Hematopoietic multipotent progenitor cell treated with erythropoietin and hydrocortisone succinate and interleukin-3 and kit ligand, for 4 days (in vitro differentiated cells): Measurements from ENCODE around the gene PNLIP.

Source experiments
- DNase-seq: peaks from one replicate; pipeline ENCODE4 v3.0.0-alpha.2; 2015

PNLIP gene

DNA sequence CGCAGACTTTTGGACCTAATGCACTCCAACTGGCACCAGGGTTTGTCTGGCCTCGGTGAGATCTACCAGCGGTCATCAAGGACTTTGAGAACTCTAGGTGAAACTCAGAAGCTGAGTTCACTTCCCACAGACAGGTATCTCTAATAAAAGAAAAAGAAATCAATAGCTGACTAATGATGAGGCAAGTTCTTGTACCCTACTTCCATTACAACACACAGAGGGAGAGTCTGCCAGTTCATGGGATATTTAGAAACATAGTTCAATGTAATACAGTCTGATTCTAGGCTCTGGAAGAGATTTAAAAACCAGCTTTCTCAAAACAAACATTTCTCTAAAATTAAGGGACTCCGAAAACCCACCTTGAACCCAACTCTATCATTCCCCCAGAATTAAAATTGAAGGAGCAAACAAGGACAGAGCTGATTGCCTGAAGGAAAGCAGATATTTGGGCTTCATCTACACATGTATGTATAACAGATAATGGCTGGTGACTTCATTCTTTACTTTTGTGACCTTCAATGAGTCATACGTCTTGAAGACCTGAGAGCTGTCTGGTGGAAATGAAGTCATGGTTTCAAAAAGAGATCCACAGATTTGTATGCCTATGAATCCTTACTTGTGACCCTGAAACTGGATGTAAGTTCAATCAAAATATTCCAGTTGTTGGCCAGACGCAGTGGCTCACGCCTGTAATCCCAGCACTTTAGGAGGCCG, 42.3 kb downstream of the PNLIP start:
- no peak for DNase-seq

DNA sequence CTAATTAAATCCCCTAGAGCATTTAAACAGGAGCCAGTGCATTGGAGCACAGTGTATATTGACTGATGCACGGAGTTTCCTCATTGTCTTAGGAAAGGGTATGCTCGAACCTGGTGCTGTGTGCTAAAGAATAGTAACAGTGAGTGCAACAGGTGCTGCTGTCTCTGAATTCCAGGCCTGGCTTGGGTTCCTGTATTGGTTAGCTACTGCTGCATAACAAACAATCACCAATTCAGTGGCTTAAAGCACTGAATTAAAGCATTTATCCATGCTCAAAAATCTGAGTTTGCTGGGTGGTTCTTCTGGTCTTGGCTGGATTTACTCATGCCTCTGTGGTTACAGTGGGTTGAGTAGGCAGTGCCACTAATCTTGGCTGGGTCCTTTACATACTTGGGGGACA, 43.3 kb downstream of the PNLIP start:
- no peak for DNase-seq

DNA sequence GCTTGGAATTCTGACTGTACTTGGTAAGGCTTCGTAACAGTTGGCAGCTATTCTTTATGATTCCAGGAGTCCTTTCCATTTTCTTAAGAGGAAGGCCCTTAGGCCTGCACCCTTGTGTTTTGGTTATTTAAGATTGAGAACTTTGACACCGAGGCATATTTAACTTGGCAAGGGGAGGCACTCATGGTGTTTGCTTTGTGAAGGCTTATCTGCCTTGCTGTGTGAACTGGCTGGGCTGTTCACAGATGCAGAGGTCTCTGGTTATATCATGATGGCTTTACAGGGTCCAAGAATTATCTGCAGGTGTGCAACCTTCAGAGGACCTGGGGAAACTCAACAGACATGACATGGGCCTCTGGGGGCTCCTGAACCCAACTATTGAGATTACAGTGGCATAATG, 44.2 kb downstream of the PNLIP start:
- no peak for DNase-seq

DNA sequence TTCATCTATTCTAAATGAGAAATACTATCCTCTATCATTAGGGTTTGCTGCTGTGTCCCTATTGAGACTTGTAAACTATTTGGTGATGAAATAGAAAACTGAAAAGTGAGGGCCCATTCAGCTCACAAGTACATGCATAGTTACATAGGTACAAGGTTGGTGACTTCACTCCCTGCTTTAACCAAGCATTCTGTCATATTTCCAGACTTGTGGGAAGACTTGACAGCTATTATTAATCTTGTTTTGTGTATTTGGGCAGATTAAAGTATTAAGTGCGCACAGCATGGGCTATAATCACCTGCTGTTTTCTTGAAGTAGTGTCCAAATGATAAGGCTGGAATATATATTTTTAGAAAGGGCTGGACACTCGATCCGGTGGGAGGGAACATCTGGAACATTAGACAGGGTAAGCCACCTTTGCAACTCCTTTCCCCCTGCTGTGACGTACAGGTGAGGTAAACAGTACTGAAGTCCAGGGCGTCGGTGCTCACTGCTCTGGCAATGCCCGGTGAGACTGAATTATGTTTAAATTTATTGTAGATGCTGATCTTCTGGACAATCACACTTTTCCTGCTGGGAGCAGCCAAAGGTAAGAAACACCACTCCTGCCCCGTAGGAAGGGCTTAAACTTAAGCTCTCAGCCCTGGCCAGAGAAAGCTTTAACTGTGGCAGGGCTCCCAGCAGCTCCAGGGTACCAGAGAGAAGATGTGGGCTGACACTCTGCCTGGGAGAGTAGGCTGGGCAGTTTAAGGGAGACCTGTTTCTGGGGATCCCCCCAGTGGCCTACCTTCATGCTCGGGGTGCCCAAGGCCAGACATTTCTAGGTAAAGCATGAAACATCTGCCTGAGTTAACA, 45.1 kb downstream of the PNLIP start, which contains the start of gene PNLIPRP1:
PNLIPRP1 (plus strand) TSS at position 370 of the 855 bp plus-strand sequence; CDS start at position 541, 171 bp downstream.
- no peak for DNase-seq

DNA sequence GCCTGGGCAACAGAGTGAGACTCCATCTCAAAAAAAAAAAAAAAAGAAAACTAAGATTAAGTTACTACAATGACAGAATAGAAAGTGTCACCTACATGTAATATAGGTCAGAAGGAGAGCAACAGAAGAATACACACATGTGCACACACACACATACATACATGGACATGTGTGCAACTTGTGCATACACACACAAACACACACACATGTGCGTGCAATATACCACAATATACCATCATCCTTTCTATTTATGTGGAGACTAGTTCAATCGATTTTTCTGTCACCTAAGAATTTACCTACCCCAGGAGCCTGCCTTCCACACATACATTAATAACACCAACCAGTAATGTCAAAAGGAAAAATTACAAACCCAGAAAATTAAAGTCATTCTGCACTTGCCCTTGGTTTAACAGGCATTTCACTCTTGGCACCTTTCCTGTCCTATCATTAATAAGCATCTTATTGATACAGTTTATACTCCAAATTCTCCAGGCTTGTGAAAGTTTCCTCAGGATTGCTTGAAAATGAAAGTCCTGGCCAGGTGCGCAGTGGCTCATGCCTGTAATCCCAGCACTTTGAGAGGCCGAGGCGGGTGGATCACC, 47.5 kb downstream of the PNLIP start:
- DNase-seq: no peak

DNA sequence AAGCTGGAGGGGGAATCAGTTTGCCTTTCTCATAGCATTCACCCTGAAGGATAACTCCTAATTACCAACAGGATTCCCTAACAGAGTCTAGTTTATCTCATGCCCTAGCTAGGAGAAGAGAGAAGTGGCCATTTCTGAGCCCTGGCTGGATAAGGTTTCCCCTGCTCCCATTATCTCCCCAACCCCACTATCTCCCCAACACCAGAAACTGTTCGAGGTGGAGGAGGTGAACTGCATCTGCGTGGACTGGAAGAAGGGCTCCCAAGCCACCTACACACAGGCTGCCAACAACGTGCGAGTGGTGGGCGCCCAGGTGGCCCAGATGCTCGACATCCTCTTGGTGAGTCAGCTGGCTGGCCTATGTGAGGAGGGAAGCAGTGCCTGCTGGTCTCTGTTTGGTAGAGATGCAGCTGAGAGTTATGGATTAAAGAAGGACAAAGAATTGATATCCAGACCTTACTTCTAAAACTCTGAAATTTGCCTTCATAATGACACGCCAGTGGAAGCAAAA, 48.8 kb downstream of the PNLIP start:
- no peak for DNase-seq

DNA sequence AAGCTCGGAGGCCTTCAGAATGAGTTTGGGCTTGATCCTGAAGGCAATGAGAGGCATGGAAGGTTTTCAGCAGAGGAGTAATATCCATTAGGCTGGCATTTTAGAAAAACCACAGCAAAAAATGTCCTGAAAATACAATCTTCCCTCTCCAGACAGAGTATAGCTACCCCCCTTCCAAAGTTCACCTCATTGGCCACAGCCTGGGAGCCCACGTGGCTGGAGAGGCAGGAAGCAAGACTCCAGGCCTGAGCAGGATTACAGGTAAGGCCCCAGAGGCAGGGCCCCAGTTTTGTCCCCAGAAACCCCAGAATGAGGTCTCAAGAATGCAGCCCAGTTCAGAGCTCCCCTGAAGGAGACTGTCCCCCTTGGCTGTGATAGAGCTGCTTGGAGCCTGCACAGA, 50.3 kb downstream of the PNLIP start:
- no peak for DNase-seq

DNA sequence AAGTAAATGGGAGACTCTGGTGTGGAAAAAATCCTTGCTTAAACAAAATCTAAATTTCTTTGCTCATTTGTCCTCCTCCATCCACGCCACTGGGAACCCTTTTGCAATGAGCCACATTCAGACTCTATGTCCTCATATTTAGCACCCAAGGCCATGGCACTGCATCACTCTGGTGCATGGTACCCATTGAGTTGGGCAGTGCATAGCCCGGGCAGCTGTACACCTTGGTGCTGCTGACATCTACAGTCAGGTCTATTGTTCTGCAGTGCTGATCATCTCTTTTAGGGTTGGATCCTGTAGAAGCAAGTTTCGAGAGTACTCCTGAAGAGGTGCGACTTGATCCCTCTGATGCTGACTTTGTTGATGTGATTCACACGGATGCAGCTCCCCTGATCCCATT, 51.8 kb downstream of the PNLIP start:
- no peak for DNase-seq

DNA sequence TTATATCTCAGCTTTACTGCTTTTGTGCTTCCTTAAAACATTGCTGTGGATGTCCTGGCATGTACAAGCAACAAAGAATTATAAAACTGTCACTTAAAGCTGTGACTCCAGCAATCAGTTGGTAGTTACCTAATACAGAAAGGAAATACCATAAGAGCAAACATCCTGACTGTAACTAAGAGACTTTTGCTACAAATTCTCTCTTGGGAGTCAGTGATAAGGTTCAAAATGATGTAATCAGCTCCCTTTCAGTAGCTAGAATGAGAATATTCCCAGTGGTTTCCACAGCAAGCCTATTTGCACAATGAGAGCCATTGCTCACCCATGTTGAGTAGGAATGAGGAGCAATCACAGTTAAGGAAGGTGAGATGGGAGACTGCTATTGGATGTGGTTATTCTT, 52.6 kb downstream of the PNLIP start:
- DNase-seq: no peak

DNA sequence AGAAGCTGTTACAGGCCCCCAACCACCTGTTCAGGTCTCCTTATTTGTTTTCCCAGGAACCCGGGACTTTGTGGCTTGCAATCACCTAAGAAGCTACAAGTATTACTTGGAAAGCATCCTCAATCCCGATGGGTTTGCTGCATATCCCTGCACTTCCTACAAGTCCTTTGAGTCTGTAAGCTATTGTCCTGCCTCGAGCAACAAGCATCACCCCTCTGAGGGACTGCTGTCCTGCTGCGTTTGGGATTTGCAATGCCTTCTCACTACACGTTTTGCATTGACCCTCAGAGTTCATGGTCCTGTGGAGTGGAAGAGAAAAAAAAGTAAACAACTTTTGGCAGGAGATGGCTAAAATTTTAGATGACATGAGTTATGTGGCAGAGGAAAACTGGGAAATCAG, 54.3 kb downstream of the PNLIP start:
- DNase-seq: no peak

DNA sequence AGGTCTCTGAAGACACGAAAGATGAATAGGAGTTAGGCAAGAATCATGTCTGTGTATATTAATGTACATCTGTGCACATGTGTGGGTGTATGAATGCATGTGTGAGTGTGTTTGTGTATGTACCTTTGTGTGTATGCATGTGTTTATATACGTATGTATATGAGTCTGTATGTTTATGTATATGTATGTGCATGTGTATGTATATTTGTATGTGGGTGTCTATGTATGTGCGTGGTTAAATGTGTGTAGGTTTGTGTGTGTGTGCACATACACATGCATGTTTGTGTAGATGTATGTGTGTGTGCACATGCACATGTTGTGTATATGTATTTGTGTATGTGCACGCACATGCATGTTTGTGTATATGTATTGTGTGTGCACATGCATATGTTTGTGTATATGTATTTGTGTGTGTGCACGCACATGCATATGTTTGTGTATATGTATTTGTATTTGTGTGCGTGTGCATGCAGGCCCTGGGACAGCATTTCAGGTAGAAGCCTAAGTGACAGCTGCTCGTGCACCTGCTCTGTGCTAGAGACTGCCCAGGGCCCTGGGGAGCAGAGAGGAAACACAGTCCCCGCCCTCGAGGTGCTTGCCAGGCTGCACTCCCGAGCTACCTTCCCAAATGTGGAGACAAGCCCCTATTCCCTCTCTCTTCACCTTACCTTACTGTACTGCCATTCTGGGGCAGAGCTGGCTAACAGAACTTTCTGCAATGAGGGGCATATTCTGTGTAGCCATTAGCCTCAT, 57.1 kb downstream of the PNLIP start:
- DNase-seq: no peak

DNA sequence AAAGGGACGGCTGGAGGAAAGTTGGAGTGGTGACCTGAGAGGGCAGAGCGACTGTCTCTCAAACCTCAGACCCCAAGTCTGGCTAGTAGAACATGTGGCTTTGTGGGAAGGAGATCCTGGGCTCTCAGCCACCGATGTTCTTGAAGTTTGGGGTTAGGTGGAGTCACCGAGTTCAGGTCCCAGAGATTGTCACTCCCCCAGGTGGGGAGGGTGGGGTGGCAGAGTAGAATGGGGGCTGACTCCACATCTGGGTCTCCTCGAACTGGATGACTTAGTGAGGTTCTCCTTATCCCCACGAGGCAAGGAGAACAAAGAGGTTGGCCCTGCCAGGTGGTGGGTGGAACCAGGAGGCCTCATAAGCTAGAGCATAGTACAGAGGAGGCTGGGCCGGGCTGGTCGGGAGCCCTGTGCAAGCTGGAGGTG, 60.3 kb downstream of the PNLIP start:
- no peak for DNase-seq

DNA sequence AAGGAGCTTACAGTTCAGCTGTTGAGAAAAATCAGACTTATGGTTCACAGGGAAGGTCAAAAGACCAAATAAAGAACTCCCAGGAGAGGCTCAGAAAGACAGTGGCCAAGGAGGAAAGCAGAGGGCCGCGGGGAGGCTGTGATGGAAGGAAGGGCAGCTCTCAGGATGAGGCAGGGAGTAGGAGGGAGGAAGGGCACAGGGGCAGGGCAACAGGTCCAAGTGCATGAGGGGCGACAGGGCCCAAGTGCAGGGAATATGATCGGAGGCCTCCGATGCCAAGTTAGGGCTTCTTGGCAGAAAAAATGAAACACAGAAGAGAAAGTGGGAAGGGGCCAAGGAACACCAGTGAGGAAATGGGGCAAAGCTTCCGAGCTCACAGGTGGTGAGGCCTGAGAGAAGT, 61.6 kb downstream of the PNLIP start:
- DNase-seq: no peak

DNA sequence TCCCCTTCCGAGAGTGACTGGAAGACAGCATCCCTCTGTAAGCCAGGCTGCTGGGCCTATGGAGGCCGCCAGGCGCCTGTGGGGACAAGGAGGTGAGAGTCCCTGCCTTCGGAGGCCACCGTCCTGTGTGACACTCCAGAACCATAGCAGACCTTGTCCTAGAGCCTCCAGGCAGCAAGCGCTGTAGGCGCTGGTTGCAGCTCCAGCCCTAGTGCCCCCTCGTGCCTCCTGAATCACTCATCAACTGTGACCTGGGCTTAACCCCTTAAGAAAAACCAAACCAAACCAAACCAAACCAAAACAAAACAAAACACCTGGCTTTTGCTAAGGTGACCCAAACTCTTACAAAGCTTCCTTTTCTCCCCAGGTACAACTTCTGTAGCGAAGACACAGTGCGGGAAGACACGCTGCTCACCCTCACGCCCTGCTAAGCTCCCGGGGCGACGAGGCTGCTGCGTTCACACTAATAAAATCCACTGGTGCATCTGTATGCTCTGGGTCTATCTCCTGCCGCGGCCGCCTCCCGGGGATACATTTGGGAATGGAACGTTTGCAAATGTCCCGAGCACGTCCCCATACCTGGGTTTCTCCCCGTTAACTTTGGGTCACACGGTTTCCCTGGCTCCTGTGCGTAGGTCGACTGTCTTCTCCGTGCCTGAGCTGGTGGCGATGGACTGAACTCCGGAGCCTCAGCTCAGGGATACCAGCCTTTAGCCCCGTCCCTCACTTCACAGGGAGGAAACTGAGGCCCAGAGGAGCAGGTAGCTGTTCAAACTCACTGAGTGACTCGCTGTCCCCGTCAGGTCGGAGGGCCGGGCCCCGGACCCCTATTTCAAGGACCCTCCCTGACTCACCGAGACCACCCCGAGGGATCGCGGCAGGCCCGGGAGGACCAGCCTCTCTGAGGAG, 63.2 kb downstream of the PNLIP start:
- no peak for DNase-seq

DNA sequence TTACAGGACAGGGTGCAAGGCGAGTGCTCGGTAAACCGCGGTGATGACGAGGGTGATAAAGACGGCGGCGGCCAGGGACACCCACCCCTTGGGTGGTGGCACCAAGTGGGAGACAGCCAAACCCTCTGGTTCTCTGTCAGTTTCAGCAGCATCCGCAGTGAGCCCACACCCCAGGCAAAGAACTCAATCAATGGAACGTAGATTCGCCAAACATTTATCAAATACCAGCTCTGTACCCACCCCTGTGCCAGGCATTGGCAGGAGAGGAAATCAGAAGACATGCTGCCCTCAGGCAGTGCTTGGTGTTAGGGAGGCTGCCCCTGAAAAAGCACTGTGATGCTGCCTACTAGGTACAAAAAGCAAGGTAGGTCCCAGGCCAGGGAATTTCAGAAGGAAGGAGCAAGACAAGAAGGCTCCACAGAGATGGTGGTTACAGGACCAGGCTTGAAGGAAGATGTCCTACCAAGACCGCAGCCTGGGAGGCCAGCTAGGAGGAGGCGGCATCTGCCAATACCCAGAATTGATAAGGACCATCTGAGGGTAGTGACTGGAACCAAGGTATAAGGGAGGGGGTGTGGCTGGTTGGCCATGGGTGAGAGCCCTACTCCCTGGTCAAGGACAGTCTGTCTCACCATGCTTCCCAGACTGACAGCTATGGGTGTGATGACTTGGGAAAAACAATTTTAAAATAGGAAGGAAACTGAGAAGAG, 64.9 kb downstream of the PNLIP start:
- no peak for DNase-seq

DNA sequence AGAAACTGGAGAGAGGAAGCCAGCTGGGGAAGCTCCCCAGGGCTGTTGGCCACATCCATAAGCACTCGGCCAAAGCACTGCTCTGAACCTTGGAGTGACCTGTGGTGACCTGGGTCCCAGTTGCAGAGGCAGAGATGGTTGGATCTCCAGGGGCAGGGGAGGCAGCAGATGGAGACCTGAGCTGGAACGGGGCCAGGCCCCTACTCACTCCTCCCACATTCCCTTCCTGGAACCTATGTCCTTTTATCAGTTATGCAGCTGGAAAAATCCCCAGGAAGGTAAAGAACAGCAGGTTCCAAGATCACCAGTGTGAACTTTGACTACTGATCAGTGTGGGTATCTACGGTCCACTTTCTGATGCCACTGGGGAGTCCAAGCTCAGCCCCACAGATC, 65.4 kb downstream of the PNLIP start:
- DNase-seq: no peak

DNA sequence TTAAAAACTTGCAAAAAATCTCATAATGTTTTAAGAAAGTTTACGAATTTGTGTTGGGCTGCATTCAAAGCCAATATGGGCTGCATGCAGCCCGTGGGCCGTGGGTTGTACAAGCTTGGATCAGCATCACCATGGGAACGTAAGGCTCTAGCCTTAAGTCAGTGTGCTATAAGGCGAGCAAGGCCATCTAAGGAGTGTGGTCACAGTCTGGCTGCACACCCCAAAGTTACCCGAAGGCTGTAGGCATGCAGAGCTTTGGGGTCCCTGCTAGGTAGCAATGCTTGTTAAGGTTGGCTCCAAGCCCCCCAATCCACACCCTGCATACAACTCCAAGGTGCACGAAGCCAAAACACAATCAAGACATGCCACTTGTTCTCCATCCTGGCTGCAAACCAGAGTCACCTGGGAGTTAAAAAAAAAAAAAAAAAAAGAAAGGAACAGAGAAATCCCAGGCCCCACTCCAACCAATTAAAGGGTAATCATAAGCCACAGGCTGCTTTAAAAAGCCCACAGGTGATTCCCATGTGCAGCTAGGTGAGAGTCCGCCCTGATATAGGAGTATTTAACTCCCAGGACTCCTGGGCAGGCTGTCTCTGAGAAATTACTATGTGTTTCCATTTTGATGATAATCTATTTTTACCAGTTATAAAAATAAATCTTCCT, 66.5 kb downstream of the PNLIP start:
- DNase-seq: no peak

DNA sequence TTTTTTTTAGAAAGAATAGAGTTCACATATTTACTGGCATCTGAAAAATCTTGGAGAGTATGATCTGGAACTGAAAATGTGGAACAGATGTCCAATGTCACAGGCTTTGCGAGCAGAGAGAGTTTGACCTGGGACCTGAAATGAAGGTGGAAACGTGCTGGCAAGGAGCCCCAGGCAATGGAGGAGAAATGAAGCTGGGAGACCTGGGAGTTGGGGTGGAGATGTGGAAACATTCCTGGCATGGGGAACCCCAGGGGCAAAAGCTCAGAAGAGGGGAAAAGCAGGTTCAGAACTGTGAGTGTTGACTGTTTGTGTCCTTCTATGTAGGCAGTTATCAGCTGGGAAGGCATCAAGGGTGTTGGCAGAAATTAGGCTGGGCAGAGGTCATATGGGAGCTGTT, 67.7 kb downstream of the PNLIP start:
- DNase-seq: no peak

DNA sequence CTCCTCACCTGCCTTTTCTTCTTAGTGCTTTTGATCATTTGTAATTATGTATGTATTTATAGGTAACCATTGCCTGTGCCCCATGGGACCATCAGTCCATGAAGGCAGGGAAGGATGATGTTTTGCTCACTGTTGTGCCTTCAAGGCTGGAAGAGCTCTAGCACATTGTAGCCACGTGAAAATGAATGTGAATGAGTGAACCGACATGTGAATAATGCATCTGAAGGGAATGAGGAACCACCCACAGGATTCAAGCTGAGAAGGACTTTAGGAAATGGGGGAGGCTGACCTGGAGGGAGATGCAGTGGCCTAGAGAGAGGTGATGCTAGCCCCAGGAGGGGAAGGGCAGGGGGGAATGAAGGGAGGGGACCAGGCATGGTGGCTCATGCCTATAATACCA, 69.1 kb downstream of the PNLIP start:
- no peak for DNase-seq

DNA sequence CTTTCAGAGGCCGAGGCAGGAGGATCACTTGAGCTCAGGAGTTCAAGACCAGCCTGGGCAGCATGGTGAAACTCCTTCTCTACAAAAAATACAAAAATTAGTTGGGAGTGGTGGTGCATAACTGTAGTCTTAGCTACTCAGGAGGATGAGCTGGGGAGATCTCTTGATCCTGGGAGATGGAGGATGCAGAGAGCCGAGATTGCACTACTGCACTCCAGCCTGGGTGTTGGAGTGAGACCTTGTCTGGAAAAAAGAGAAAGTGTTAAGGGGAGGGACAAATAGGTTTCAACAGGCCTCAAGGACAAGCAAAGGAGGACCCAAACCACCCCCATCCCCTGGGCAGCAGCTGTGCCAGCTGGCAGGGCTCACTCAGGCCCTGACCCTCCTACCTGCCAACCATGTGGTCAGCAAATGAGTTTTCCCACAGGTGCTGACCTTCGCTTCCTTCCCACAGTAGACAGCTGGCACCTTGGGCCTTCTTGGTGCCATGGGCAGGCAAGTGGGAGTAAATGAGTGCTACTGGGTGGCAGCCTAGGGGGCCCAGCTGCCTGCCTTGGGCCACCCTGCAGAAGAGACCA, 69.6 kb downstream of the PNLIP start:
- no peak for DNase-seq
